Measurements from ENCODE around the gene VASP. TPM values are rescaled to one million over a fixed set of nuclear protein-coding genes. Genes with fewer than 3 reads are reported as not detected.

The VASP gene
- total and polyA plus RNA-seq, 2 of the 13 experiments (the other 11 are each of a cell fraction or from before 2014, with no cell fraction given): 41.8 to 67.1 TPM

DNA sequence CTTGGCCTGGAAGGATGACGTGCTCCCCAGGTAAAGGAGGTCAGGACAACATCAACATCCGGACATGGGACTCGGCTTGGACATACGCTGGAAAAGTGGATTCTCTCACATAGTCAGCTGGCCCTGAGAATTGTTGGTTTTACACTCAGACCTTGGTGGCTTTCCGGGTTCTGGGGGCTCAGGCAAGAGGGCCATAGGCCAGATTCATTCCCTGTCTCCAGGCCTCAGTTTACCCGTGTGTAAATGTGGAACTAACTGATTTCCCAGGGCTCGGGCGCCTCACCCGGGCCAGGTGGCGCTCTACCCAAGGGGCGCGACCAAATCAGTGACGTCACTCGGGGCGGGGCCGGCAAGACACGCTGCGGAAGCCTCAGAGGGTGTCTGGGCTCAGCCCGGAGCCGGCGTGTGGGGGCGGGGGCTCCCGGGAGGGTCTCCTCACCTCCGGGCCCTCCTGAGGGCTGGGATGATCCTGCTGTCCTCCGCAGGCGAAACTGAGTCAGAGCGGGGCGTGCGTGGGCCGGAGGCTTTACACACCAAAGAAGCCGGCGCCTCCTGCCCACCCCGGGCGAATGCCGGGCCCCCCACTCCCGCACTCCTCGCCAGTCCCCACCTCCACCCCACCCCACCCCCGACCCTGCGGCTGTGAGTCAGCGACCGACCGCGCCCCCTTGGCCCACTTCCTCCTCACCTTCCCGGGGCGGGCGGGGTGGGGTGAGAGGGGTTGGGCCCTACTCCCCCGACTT lies 862 bp upstream of the VASP start (continued):
- TF ChIP-seq, protein P1, sequence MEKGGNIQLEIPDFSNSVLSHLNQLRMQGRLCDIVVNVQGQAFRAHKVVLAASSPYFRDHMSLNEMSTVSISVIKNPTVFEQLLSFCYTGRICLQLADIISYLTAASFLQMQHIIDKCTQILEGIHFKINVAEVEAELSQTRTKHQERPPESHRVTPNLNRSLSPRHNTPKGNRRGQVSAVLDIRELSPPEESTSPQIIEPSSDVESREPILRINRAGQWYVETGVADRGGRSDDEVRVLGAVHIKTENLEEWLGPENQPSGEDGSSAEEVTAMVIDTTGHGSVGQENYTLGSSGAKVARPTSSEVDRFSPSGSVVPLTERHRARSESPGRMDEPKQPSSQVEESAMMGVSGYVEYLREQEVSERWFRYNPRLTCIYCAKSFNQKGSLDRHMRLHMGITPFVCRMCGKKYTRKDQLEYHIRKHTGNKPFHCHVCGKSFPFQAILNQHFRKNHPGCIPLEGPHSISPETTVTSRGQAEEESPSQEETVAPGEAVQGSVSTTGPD (CRISPR knock-in tag; IDR thresholded peaks at IDR 0.05): 0 out of 2 replicates have a peak, but pooled peaks have one; percentile 28
- TF ChIP-seq MXI1 (IDR thresholded peaks at IDR 0.05; ENCODE audit: borderline replicate concordance, low read depth, low read length) (peak; percentile 76; the same call in 1 of the 3 replicates), ZNF251 (CRISPR knock-in tag; IDR thresholded peaks at IDR 0.05) (no peak), HCFC1 (IDR thresholded peaks at IDR 0.05; ENCODE audit: low read depth, low read length) (no peak), SOX6 (IDR thresholded peaks at IDR 0.05) (no peak), SOX6 (CRISPR knock-in tag; IDR thresholded peaks at IDR 0.05) (peak; percentile 64; the same call in 1 of the 2 replicates), RFX5 (IDR thresholded peaks at IDR 0.05; ENCODE audit: low read depth, low read length) (peak; percentile 74), ZNF737 (CRISPR knock-in tag; IDR thresholded peaks at IDR 0.05; ENCODE audit: borderline replicate concordance) (no peak), NFRKB (IDR thresholded peaks at IDR 0.05) (no peak), SAFB2 (CRISPR knock-in tag; IDR thresholded peaks at IDR 0.05; ENCODE audit: borderline replicate concordance, low read depth) (no peak), KMT2A (CRISPR knock-in tag; IDR thresholded peaks at IDR 0.05) (no peak), ZNF230 (CRISPR knock-in tag; IDR thresholded peaks at IDR 0.05) (no peak), CHD4 (IDR thresholded peaks at IDR 0.05; ENCODE audit: borderline replicate concordance, low read length) (no peak)
- TF ChIP-seq, protein P2, sequence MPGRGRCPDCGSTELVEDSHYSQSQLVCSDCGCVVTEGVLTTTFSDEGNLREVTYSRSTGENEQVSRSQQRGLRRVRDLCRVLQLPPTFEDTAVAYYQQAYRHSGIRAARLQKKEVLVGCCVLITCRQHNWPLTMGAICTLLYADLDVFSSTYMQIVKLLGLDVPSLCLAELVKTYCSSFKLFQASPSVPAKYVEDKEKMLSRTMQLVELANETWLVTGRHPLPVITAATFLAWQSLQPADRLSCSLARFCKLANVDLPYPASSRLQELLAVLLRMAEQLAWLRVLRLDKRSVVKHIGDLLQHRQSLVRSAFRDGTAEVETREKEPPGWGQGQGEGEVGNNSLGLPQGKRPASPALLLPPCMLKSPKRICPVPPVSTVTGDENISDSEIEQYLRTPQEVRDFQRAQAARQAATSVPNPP (CRISPR knock-in tag; IDR thresholded peaks at IDR 0.05): no peak
- TF ChIP-seq, protein P3, sequence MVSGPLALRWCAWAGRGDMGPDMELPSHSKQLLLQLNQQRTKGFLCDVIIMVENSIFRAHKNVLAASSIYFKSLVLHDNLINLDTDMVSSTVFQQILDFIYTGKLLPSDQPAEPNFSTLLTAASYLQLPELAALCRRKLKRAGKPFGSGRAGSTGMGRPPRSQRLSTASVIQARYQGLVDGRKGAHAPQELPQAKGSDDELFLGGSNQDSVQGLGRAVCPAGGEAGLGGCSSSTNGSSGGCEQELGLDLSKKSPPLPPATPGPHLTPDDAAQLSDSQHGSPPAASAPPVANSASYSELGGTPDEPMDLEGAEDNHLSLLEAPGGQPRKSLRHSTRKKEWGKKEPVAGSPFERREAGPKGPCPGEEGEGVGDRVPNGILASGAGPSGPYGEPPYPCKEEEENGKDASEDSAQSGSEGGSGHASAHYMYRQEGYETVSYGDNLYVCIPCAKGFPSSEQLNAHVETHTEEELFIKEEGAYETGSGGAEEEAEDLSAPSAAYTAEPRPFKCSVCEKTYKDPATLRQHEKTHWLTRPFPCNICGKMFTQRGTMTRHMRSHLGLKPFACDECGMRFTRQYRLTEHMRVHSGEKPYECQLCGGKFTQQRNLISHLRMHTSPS (CRISPR knock-in tag; IDR thresholded peaks at IDR 0.05; ENCODE audit: low read depth): no peak
- TF ChIP-seq, protein P4, sequence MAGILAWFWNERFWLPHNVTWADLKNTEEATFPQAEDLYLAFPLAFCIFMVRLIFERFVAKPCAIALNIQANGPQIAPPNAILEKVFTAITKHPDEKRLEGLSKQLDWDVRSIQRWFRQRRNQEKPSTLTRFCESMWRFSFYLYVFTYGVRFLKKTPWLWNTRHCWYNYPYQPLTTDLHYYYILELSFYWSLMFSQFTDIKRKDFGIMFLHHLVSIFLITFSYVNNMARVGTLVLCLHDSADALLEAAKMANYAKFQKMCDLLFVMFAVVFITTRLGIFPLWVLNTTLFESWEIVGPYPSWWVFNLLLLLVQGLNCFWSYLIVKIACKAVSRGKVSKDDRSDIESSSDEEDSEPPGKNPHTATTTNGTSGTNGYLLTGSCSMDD (CRISPR knock-in tag; IDR thresholded peaks at IDR 0.05): no peak
- TF ChIP-seq, protein P5, sequence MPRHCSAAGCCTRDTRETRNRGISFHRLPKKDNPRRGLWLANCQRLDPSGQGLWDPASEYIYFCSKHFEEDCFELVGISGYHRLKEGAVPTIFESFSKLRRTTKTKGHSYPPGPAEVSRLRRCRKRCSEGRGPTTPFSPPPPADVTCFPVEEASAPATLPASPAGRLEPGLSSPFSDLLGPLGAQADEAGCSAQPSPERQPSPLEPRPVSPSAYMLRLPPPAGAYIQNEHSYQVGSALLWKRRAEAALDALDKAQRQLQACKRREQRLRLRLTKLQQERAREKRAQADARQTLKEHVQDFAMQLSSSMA (CRISPR knock-in tag; IDR thresholded peaks at IDR 0.05): no peak
- TF ChIP-seq, protein P6, sequence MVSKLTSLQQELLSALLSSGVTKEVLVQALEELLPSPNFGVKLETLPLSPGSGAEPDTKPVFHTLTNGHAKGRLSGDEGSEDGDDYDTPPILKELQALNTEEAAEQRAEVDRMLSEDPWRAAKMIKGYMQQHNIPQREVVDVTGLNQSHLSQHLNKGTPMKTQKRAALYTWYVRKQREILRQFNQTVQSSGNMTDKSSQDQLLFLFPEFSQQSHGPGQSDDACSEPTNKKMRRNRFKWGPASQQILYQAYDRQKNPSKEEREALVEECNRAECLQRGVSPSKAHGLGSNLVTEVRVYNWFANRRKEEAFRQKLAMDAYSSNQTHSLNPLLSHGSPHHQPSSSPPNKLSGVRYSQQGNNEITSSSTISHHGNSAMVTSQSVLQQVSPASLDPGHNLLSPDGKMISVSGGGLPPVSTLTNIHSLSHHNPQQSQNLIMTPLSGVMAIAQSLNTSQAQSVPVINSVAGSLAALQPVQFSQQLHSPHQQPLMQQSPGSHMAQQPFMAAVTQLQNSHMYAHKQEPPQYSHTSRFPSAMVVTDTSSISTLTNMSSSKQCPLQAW (CRISPR knock-in tag; IDR thresholded peaks at IDR 0.05): peak; percentile 77
